Measurements from ENCODE around the gene SLC66A1.

GRCh38 chr1:19349999-19350398 is 37.9 kb downstream of the SLC66A1 start:
- TF ChIP-seq AFF4 (CRISPR knock-in tag; IDR thresholded peaks at IDR 0.05; ENCODE audit: borderline replicate concordance) (no peak), FOXJ3 (CRISPR knock-in tag; IDR thresholded peaks at IDR 0.05; ENCODE audit: borderline replicate concordance) (no peak), CTCF (IDR thresholded peaks at IDR 0.05) (no peak), ELF4 (CRISPR knock-in tag; IDR thresholded peaks at IDR 0.05; ENCODE audit: low read depth) (no peak), TEAD4 (CRISPR knock-in tag; IDR thresholded peaks at IDR 0.05) (no peak), MAX (CRISPR knock-in tag; IDR thresholded peaks at IDR 0.05) (no peak), CREB1 (CRISPR knock-in tag; IDR thresholded peaks at IDR 0.05) (no peak), GABPB1 (CRISPR knock-in tag; IDR thresholded peaks at IDR 0.05) (no peak), ZNF512 (CRISPR knock-in tag; IDR thresholded peaks at IDR 0.05; ENCODE audit: borderline replicate concordance) (no peak), NR1H2 (CRISPR knock-in tag; IDR thresholded peaks at IDR 0.05) (no peak), FOXP1 (CRISPR knock-in tag; IDR thresholded peaks at IDR 0.05; ENCODE audit: borderline replicate concordance) (no peak)

All from WTC11 (cell line).